RWPE1 (cell line): ENCODE data around the gene RUNX3.

Experiments
- CTCF ChIA-PET: fragments of 350-600 bp; sonication (Branson Sonifier 250); formaldehyde crosslinking; extraction: SDS; loops from one replicate; lab custom pipeline; 2021; lab: Yijun Ruan, JAX
- POLR2A ChIA-PET: fragments of 400-600 bp; formaldehyde crosslinking; extraction: SDS; loops from one replicate; lab custom pipeline; 2020; ENCODE audit warnings: antibody characterized with exemption; ENCODE audit not compliant: low non-redundant PET; lab: Yijun Ruan, JAX
- DNase-seq: peaks from one replicate; pipeline ENCODE4 v3.0.0; 2012; ENCODE audit warnings: low spot score
- H3K27ac ChIP-seq: fragments of 450-650 bp; 2 replicates; pipeline ENCODE4 v1.5.1; 2017
- TF ChIP-seq, protein P1 (sequence below): fragments of 450-650 bp; conservative IDR thresholded peaks from 2 replicates; pipeline ENCODE4 v1.5.1; 2017; ENCODE audit warnings: low read depth, mild to moderate bottlenecking

Gene RUNX3

DNA sequence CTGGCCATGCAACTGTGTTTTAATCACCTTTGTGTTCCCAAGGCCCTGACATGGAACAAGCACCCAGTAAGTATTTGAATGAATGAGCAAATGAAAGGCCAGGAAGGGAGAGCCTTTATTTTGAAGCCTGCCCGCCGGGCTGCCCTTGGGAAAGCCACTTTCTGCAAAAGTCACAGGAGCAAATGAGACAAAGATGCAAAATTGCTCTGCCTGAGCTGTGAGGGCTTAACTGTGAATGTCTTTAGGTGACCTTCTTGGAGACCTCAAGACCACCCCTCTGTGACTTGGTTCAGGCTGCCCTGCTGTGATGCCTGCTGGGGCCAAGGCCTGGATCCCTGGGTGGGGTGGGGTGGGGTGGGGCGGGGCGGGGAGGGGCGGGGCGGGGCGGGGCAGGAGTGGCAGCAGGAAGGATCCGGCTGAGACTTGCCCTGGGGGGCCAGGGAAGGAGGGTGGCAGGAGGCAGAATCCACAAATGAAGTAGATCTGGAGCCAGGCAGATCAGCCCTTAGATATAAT is 54.0 kb downstream of the RUNX3 start:
- no peak for DNase-seq
- CTCF ChIA-PET: interaction anchor here (0.6 kb wide), 1 partner anchor 28 kb away, joined by 3 read pairs; no protein-coding TSS in a partner anchor
- POLR2A ChIA-PET: no interaction called here
- H3K27ac ChIP-seq: no peak overlapping the region
- TF ChIP-seq, protein P1, sequence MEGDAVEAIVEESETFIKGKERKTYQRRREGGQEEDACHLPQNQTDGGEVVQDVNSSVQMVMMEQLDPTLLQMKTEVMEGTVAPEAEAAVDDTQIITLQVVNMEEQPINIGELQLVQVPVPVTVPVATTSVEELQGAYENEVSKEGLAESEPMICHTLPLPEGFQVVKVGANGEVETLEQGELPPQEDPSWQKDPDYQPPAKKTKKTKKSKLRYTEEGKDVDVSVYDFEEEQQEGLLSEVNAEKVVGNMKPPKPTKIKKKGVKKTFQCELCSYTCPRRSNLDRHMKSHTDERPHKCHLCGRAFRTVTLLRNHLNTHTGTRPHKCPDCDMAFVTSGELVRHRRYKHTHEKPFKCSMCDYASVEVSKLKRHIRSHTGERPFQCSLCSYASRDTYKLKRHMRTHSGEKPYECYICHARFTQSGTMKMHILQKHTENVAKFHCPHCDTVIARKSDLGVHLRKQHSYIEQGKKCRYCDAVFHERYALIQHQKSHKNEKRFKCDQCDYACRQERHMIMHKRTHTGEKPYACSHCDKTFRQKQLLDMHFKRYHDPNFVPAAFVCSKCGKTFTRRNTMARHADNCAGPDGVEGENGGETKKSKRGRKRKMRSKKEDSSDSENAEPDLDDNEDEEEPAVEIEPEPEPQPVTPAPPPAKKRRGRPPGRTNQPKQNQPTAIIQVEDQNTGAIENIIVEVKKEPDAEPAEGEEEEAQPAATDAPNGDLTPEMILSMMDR: no peak

DNA sequence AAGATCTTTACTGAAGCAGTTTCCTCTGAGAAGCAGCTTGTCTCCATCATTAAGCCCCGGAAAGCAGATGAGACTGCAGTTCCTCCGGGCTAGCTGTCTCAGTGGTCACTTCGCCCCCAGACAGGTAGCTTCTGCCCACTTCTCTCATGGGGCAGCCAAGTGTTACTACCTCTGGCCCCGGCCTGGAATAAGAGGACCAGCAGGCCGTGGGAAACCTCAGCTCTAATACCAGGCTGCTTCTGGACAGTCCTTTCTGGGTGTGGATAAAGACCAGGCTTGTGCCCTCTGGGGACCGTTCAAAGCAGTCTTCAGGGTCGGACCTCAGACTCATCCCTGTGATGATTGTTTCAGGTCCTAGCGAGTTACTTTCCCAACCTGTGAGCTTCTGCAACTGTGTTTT is 54.8 kb downstream of the RUNX3 start:
- DNase-seq: no peak

DNA sequence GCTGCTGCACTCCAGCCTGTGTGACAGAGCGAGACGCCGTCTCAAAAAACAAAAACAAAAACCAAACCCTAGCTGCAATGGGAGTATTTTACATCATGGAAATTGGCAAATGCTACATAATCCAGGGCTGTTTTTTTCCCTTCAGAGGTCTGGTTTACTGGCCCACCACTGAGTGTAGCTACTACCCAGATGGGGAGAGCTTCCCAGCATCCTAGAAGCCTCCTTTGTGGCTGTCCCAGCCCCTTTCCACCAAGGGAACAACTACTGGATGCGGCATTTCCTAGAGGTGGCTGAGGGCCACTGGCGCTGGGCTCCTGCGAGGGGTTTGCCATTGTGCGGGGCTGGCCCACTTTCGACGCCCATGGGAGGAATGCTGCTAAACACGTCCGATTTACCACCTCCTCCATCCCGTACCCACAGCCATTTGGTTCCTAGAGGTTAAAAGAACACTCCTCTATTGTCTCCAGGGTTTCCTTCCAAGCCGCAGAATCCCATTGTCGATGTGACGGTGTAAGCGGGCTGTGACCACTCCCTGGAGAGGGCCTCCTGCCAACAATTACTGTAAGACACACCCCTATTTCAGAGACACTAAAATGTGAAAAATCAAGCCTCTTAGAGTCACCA is 55.4 kb downstream of the RUNX3 start:
- CTCF ChIA-PET: no interaction called here

More for the DNA sequence above, 54.8 kb downstream of the RUNX3 start:
- ChIA-PET POLR2A (no interaction called here), CTCF (no interaction called here)
- no peak overlapping the region for H3K27ac ChIP-seq
- TF ChIP-seq, protein P1: no peak

GRCh38 chr1:24874056-24874455 is 56.0 kb downstream of the RUNX3 start:
- POLR2A ChIA-PET: no interaction called here
- H3K27ac ChIP-seq: no peak overlapping the region
- DNase-seq: no peak
- CTCF ChIA-PET: no interaction called here
- TF ChIP-seq, protein P1: no peak

More for the DNA sequence above, 55.4 kb downstream of the RUNX3 start:
- H3K27ac ChIP-seq: no peak overlapping the region
- TF ChIP-seq, protein P1: no peak
- POLR2A ChIA-PET: no interaction called here
- no peak for DNase-seq

GRCh38 chr1:24873148-24873547 is 56.9 kb downstream of the RUNX3 start:
- ChIA-PET CTCF (no interaction called here), POLR2A (no interaction called here)
- no peak overlapping the region for H3K27ac ChIP-seq
- no peak for DNase-seq
- TF ChIP-seq, protein P1: no peak

DNA sequence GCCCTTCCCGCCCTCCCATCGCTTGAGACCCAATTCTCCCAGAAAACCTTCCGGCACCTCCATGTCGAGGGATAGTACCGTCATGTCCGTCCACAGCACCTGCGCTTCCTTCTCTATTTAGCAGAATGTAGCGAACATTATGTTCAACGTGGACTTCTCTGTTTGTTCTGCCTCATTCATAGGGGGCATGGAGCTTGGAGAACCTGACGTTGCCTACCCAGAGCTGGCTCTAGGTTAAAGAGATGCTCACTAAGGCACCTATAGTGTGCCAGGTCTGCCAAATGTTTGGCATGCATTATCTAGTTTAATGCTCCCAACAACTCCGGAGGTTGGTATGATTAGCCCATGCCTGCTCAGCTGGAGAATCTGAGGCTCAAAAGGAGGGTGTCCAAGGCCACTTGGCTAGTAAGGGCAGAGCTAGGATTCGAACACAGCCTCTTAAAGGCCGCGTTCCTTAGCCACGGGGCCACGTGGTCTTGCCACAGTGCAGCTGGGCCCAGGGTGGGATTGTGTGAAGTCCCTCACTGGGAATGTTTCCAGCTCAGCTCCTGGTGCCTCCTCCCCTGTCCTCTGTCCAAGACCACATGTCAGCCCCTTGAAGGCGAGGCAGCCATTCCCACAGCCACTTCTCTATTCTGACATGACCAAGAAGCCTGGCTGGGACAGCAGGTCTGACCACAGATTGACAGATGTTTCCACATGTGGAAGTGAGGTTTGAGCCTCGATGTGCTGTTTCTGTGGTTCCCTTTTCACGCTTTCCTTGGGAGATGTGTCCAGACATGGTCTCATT is 57.8 kb downstream of the RUNX3 start:
- H3K27ac ChIP-seq: no peak overlapping the region
- TF ChIP-seq, protein P1: no peak
- ChIA-PET POLR2A (no interaction called here), CTCF (no interaction called here)
- DNase-seq: no peak
